Measurements from ENCODE around the gene LIPK. TPM values are rescaled to one million over a fixed set of nuclear protein-coding genes. Genes with fewer than 3 reads are reported as not detected.
"Not testable (repeated sequence)": the region's sequence is repeated elsewhere in the genome, so short reads cannot be mapped to it uniquely, and the experiment has no call there.

The LIPK gene
- total RNA-seq, 1 donor = not detected

DNA sequence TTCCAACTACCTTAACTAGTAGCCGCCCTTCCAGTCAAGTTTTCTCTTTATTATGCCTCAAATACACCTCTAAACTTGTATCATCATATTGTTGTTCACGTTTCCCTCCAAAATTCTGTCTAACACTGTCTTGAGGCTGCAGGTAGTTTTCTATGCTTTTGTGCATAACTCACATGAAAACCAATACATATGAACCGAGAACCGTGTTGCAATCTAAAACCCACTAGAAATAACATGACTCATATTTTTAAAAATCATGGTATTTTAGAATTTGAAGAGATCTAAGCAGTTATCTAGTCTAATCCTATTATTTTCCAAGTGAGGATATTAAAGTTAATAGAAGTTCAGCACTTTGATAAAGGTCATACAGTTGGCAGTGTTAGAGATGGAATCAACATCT is 23.6 kb upstream of the LIPK start:
- TF ChIP-seq, protein P1, sequence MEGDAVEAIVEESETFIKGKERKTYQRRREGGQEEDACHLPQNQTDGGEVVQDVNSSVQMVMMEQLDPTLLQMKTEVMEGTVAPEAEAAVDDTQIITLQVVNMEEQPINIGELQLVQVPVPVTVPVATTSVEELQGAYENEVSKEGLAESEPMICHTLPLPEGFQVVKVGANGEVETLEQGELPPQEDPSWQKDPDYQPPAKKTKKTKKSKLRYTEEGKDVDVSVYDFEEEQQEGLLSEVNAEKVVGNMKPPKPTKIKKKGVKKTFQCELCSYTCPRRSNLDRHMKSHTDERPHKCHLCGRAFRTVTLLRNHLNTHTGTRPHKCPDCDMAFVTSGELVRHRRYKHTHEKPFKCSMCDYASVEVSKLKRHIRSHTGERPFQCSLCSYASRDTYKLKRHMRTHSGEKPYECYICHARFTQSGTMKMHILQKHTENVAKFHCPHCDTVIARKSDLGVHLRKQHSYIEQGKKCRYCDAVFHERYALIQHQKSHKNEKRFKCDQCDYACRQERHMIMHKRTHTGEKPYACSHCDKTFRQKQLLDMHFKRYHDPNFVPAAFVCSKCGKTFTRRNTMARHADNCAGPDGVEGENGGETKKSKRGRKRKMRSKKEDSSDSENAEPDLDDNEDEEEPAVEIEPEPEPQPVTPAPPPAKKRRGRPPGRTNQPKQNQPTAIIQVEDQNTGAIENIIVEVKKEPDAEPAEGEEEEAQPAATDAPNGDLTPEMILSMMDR (IDR thresholded peaks at IDR 0.05; ENCODE audit: insufficient read depth, low read depth, low read length) = no peak
- no peak for DNase-seq (ENCODE audit: low read depth)
- no peak overlapping the region for H3K4me3 ChIP-seq (ENCODE audit: low read depth, low read length)

DNA sequence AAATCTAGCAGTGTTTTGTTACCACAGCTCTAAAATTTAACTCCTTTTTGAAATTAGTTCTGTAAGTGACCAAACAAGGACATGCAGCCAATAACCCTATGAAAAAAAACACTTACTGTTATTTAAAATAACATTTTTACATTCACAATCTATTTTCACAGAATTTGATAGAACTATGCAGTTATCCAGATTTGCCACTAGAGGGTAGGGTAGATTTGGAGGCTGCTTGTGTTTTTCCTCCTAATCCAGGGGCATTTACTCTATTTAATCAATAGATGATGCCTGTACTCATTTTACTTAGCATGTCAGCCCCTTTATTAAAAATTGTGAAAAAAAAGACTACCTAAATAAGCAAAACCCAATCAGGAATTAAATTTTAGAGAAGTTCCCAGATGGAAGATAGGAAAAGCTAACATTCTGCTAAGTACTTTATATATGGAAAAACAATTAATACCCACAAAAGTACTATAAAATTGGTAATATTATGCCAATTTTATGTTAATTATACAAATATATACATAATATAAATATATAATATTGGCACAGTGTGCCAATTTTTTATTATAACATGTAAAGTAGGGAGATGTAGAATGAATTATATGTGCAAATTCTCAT is 18.1 kb upstream of the LIPK start:
- TF ChIP-seq, protein P1 (IDR thresholded peaks at IDR 0.05; ENCODE audit: insufficient read depth, low read depth, low read length) = peak; percentile 84
- peak; percentile 32 for DNase-seq (ENCODE audit: low read depth)
- H3K4me3 ChIP-seq (ENCODE audit: low read depth, low read length) = no peak overlapping the region

DNA sequence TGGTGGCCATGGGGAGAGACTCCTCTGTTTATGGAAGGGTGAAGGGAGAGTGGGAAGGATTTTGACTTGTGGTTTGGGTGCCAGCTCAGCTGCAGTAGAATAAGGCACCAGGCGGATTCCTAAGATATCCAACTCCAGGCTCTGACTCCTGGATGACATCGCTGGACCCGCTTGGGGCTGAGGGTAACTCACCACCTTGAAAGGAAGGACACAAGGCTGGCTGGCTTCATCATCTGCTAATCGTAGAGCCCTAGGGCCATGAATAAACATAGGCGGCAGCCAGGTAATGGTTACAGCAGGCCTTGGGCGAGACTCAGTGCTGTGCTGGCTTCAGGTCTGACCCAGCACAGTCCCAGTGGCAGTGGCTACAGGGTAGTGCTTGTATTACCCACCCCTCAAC is 16.7 kb upstream of the LIPK start:
- DNase-seq (ENCODE audit: low read depth) = no peak
- H3K4me3 ChIP-seq (ENCODE audit: low read depth, low read length) = no peak overlapping the region
- TF ChIP-seq, protein P1 (IDR thresholded peaks at IDR 0.05; ENCODE audit: insufficient read depth, low read depth, low read length) = no peak

DNA sequence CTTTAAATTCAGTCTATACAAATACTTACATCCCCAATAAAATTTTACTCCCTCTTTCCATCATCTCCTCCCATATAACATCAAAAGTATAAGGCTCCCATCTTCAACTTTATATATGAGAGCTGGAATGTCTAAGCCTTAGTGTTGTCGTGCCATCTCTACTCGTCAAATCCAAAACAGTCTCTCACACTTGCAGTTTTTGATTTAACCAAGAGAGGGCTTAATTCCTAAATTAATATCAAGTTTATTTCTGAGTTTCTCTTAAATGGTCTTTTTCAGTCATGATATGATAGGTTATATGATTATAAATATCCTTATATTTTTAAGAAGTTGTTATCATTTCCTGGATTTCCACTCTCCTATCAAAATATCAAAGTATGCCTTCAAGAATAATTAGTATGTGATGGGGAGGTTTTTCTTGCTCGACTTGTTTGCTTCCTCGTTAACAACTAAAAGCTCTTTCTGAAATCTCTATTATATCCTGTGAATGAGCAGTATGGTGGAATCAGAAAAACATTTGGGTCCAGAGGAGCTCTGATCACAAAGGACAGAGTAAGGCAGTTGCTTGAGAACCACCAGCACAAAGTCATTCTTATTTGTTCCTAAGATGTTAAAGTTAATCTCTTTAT is 12.5 kb upstream of the LIPK start:
- TF ChIP-seq, protein P1 (IDR thresholded peaks at IDR 0.05; ENCODE audit: insufficient read depth, low read depth, low read length) = peak; percentile 17
- H3K4me3 ChIP-seq (ENCODE audit: low read depth, low read length) = no peak overlapping the region
- DNase-seq (ENCODE audit: low read depth) = no peak

DNA sequence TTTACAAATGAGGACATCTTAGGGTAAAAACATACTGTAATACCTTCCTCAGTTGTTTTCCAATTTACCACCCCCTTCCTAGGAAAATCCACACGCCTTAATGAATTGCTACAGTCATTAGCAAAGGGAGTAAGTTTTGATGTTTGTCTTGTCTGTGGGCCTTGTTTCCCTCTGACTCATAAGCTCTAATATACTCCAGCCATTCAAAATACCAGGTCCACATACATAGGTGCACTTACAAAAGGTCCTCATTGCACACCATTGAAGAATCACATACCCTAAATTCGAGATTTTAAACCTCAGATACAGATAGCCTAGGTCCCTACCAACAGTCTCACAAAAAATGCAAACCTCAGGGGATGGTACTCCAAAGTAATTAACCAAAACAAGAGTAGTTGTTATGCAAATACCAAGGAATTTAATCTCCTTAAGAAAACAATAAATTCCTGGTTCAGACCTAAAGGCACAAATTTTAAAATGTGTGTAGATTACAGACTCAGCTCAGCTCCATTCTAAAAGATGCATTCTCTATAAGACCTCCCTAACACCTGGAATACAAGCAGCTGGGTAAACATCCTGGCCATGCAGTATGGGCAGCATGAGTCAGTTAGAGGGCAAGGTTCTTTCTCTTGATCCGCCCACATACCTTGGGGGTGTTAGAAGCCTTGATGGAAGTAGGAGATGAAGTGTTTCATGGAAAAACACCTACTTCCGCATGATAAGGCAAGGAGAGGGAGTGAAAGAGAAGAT is 3.0 kb upstream of the LIPK start:
- no peak overlapping the region for H3K4me3 ChIP-seq (ENCODE audit: low read depth, low read length)
- TF ChIP-seq, protein P1 (IDR thresholded peaks at IDR 0.05; ENCODE audit: insufficient read depth, low read depth, low read length) = no peak
- DNase-seq (ENCODE audit: low read depth) = no peak

DNA sequence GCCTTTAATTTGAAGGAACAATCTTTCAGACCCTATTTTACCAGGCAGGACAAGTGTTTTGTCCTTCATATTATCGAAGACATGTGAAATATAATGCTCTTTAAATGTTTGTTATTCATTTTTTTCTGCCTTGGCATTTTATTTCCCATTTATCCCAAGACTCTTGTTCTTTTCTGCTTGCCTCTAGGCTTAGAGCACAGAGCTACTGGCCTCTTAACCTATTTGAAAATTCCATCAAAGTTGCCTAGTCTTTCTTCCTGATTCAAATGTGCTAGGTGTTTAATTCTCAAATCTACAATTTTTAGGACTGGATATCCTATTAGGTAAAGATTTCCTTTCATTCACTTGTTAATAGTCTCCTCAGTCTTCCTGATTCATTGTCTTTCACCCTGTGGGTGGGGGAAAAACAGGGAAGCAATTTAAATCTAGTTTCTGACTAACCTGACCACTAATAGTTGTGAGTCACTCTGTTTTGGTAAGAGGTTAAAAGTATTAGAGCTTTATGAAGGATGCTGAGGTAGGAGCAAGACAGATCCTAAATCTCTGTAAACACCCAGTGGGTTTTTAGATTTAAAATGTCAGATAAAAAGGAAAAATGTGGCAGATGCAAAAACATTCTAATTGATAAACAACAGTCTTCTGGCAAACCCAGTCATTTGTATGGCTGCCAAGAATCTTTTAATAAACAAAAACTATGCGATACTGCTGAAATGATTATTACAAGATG is 1.5 kb downstream of the LIPK start:
- DNase-seq (ENCODE audit: low read depth) = peak; percentile 88
- H3K4me3 ChIP-seq (ENCODE audit: low read depth, low read length) = no peak overlapping the region
- TF ChIP-seq, protein P1 (IDR thresholded peaks at IDR 0.05; ENCODE audit: insufficient read depth, low read depth, low read length) = no peak

DNA sequence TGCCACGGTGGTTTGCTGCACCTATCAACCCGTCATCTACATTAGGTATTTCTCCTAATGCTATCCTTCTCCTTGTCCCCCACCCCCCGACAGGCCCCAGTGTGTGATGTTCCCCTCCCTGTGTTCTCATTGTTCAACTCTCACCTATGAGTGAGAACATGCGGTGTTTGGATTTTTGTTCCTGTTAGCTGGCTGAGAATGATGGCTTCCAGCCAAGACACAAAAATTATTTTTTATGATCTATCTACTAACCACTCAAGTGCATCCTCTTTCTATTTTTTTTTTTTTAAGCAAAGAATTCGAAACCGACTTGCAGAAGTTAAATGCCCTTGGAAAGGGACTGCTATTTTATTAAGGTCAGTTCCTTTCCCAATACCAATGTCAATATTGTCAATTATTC is 3.3 kb downstream of the LIPK start:
- DNase-seq (ENCODE audit: low read depth) = peak; percentile 35
- not testable (repeated sequence) for H3K4me3 ChIP-seq (ENCODE audit: low read depth, low read length)

Measured in fibroblast of villous mesenchyme (primary cell).